GM21825 (cell line): Measurements from ENCODE around the gene ADAMTS12.
"Not testable (repeated sequence)": the region's sequence is repeated elsewhere in the genome, so short reads cannot be mapped to it uniquely, and the experiment has no call there.

Experiments used
- ATAC-seq: cut with Tn5 transposase; IDR thresholded peaks from one replicate; pipeline ENCODE4 v1.9.1; 2021; ENCODE audit warnings: mild to moderate bottlenecking, moderate library complexity; ENCODE audit not compliant: unreplicated experiment

Gene ADAMTS12

DNA sequence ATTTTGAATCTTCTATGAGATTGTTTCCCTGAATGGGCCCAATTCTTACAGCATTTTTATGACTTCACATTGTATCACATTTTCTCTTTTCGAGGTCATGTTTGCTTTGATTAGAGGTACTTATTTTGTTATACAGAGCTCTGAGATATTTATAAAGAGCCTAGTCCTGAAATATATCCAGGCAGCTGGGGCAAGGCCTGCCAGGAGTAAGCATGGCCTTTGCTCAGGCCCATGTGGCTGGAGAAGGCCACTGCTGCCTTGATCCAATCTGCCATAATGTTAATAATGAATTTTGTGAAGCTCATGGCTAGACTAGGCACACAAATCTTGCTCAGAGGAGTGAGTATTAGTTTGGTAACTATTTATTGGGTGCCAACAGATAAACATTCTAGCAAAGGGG lies 355.0 kb downstream of the ADAMTS12 start:
- ATAC-seq, result no peak

DNA sequence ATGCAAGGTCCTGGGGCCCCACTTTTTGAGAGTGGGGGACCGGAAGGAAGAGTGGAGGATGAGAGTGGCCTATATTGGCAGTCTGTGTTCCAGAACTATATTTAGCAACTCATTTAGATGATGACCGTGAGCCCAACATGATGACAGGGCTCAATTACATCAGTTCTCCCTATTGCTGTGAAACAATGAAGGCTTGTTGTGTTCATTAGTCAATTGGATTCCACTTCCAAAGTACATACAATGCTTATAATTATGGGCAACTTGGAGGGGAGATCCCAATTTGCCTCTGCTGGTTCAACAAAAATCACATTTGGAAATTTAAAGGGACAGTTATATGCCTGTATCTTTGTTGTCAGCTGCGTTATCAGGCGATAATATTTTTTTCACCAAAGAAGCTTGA lies 360.0 kb downstream of the ADAMTS12 start:
- ATAC-seq, result no peak

DNA sequence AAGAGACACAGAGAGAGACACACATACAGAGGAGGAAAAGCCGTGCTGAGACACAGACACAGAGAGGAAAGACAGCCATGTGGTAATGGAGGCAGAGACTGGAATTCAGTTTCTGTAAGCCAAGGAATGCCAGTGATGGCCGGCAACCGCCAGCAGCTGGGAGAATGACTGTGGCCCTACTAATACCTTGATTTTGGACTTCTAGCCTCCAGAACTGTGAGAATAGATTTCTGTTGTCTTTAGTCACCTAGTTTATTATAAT lies 360.8 kb downstream of the ADAMTS12 start:
- no peak for ATAC-seq

DNA sequence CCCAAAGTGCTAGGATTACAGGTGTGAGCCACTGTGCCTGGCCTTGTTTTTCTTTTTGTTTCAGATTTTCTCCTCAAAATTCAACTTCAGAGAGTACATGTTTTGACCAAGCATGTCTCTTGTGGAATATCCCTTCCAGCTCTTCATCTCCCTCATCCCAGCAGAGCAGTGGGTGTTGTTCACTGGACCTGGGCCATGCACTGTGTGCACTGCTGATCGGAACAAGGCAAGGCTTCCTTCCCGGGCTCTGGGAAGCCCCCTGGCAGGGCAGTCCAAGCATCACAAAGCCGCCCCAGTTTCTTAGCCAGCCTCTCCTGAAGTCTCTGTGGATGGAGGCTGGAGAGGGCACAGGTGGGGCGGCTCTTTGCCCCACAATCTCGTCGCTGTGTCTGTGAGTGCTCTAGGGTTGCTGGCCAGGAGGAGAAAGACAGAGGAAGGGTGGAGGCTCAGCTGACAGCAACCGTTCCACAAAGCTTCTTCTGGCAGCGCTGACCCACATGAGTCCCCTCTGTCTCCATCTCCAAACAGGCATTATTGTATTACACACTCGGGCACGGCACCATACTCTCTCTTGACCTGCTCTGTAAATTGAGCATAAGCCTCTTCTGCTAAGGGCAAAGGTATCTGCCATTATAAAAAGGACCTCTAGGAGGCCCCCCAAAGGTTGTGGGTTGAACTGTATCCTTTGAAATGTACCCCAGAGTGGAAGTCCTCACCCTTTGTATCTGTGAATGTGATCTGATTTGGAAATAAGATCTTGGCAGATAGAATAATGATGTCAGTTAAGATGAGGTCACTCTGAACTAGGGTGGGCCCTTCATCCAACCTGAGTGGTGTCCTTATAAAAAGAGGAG lies 361.4 kb downstream of the ADAMTS12 start:
- no peak for ATAC-seq

DNA sequence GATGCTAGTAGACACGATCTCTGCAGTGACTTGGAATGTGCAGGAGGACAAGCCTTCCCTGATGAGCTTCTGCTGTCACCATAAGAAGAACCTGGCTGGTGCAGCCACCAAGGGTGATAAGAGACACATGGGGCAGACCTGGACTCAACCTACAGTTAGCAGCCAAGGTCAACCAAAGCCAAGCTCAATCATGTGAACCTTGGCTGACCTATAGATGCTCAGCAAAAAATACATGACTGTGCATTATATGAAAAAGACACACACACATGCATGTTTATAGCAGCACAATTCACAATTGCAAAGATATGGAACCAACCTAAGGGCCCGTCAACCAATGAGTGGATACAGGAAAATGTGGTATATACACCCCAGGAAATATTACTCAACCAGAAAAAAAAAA lies 364.1 kb downstream of the ADAMTS12 start:
- no peak for ATAC-seq

DNA sequence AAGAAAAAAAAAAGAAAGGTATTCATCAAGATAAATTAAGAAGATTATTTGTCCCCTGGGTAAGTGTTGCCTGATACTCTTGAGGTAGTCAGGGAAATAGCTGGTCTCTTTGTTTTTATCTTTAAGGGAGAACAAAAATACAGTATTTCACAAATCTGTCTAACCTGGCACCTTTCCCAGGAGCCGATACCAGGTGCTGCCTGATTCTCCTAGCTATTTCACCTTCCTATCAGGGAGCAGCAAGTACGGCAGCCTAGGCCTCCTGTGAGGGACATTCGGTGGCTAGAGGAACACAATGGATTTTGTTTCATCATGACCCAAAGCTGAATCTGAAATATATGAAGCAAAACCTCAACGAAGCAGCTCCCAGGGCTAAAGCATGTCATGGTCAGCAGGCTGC lies 365.0 kb downstream of the ADAMTS12 start:
- no peak for ATAC-seq

DNA sequence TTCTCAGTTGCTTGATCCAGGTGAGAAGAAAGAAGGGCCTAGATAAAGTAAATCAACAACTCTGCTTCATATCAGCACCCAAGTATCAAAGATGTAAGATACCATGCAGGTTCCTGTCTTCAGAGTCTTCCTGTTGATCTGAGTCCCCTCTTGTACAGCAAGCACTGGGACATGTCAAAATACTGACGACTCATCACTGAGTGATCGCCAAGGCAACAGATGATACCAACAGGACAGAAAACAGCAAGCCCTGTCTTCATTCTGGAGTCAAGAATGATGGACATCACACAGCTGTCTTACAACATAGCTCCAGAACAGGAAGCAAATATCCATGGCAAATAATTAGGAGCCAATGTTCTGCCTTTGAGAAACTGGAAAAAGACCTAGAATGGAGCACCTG lies 367.3 kb downstream of the ADAMTS12 start:
- ATAC-seq, result no peak

DNA sequence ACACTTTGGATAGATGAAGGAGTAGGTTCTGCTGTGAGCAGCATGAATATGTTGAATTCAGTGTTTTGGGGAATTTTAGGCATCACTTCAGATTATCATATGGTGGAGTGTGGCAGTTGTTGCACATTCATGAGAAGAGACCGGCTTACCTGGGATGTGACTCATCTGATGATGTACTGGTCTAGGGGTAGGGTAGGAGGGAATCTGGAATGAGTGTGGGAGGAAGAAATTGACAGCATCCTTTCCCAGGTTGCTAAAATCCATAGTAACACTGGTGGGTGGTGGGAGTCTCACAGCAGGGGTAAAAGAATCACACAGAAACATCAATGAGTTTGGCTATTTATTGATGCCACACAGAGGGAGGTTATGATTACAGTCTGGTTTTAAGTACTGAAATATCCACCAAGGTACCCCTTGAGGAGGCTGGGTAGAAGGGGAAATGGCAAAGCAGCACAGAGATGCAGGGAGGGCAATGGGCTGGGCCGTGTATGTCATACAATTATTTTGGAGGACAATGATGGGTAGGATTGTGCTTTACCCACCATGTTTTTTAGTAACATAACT lies 368.5 kb downstream of the ADAMTS12 start:
- ATAC-seq, result no peak

DNA sequence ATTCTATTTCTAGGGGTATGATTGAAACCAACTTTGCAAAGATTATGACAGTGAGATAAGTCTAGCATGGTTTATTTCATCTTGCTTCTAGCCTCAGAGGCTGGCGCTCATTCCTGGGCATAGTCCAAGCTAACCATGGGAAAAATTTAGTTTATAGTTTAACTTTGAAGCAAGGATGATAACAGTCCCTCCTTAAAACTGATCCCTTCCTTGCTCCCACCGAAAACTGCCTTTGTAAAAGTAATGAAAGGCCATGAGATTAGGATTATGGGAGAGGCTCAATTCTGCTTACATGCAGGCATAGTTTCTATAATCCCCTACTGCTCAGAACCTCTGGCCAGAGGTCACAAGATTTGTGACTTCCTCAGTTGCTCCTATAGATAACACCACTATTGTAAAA lies 375.4 kb downstream of the ADAMTS12 start:
- ATAC-seq, result no peak

DNA sequence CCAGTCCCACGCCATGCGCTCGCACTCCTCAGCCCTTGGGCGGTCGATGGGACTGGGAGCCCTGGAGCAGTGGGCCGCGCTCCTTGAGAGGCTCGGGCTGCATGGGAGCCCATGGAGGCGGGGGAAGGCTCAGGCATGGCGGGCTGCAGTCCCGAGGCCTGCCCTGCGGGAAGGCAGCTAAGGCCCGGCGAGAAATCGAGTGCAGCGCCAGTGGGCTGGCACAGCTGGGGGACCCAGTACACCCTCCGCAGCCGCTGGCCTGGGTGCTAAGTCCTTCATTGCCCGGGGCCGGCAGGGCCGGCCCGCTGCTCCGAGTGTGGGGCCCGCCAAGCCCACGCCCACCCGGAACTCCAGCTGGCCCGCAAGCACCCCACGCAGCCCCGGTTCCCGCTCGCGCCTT lies 376.4 kb downstream of the ADAMTS12 start:
- not testable (repeated sequence) for ATAC-seq

DNA sequence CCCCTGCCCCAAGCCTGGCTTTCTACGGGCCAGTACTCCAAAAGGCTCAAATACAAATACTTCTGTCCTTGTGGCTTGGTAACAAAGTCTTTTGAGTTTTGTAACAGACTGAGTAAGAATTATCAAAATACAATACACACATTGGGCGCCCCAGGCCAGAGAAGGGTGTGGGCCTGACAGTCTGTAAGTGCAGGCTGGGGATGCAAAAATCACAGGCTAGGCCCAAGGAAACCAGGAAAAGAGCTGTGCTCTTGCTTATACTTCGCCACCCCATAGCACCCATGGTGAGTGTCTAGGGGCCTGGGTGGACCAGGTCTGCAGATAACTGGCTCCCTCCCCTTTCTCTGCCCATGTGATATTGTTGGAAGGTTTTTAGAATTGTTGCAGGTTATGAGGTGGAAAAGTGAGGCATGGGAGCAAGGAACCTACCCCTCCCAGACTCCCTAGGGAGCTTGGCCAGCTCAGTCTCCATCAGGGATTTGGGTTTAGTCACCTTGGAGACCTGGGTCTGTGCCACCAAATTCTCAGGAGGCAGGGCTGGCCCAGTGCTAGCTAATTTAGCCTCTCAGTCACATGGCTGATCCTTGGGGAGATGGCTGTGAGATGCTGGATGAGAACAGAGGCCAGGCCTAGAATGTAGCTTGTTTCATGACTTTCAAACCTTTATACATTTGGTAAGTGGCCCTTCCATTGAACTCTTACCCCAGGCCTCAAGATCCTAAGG lies 378.2 kb downstream of the ADAMTS12 start:
- no peak for ATAC-seq

DNA sequence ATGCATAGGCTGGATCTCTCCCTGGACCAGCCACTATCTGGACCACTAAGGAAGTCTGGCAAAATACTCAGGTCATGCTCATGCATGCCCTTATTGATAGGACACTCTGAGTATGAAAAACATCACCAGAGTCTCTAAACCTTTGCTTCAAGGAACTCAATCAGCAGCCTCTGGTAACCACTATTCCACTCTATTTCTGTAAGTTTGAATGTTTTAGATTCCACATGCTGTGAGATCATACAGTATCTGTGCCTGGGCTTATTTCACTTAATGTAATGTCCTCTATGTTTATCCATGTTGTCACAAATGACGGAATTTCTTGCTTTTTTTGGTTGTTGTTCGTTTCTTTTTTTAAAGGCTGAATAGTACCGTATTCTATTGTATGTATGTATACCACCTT lies 382.8 kb downstream of the ADAMTS12 start:
- ATAC-seq, result no peak

DNA sequence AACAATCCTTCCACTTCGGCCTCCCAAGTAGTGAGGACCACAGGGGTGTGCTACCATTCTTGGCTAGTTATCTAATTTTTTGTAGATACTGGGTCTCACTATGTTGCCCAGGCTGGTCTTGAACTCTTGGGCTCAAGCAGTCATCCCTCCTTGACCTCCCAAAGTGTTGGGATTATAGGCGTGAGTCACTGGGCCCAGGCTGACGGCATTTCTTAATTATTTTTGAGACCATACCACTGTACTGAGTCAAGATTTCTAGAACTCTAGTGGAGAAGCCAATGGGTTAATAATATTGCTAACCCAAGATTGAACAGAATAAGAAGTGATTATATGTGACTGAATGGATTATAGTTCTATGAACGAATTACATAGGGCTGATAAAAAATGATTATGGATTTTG lies 384.4 kb downstream of the ADAMTS12 start:
- no peak for ATAC-seq

DNA sequence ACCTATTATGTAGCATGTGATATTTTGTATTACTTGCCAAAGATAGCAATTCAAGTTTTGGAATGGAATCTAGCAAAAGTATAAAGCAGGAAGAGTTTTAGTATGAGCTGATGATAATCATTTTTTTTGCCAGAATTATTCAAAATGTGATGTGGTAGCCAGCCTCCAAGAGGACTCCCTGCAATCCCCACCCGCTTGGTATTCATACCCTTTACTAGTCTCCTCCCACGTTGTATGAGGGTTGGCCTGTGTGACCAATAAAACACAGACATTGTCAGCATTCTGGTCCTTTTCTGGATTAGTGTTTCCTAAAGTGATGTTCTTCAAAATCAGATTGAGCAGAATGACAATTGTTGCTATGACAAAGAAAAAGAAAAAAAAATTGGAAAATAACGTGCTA lies 387.2 kb downstream of the ADAMTS12 start:
- no peak for ATAC-seq

DNA sequence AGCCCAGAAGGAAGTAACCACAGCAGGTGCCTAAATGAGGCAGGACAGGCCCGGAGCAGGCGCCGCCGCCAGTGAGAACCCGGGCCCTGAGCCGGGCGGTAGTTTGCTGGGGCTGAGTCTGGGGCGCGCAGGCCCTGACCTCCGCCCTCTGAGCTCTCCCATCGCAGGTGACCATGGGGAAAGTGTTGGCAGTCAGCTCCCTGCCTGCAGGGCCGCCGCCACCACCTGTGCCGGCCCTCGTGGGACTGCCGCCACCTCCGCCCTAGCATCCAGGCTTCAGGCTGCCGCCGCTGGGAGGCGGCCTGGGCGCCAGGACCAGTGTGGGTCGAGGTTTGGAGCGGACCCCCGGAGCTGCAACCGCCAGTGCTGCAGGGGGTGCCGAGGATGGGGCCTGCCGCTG lies 389.9 kb downstream of the ADAMTS12 start:
- ATAC-seq, result no peak

DNA sequence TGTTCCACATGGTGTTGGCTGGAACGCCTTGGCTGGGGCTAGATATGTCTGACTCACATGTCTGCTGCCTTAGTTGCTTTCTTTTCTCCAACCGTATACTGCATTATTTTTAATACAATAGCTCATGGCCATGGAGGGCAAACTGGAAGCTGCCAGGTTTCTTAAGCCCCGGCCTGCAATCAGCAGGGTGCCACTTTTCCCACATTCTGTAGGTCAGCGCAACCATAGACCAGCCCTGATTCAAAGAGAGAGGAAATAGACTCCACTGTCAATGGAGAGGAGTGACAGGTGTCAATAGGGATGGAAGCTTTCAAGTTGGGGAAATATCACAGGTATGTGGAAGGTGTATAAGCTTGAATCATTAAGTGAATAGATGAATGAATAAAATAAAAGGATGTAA lies 390.5 kb downstream of the ADAMTS12 start:
- no peak for ATAC-seq

DNA sequence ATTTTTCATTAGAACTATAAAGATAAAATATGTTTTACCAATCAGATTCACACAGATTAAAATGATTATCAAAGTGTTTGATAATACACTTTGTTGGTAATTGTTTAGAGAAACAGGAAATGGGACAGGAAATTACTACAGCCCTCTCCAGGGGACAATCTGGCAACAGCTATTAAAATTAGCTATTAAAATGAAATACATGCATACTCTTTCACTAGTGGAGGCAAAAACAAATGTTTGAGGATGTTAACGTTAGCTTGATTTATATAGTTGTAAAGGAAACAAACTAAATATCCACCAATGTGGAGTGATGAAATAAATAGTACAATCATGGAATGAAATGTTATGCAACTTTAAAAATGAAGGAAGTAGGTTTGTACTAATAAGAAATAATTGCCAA lies 397.3 kb downstream of the ADAMTS12 start:
- no peak for ATAC-seq

DNA sequence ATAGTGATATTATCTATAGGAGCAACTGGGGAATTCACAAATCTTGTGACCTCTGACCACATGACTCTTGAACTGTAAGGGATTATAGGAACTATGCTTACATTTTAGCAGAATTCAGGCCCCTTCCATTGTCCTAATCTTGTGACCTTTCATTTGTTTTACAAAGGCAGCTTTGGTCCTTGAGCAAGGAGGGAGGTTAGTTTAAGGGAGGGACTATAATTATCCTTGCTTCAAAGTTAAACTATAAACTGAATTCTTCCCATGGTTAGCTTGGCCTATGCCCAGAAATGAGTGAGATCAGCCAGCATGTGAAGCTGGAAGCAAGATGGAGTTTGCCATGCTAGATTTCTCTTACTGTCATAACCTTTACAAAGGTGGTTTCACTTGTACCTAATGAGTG lies 399.8 kb downstream of the ADAMTS12 start:
- ATAC-seq, result no peak

DNA sequence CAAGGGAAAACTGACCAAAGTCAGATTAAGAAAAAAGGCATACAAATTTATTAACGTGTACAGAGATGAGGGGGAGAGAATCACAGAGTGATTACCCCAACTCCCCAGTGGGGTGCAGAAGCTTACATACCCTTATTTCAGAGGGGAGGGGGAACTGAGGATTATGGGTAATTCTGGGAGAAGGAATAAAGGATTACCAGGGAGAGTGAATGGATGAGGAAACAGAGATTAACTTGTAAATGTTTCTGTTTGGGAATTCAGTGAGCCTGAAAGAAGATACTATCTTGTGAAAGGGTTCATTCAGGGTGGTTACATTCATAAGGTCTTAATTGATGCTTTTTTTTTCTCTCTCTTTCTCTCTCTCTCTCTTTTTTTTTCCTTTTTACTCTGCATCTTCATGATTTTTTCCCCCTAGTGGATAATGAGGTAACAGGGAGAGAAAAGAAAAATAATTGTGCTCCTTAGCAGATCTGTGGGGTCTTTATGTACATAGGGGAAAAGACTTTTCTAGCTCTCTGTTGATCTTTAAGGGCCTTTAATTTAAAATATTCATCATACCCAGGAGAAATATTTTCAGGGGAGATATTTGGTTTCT lies 401.6 kb downstream of the ADAMTS12 start:
- ATAC-seq, result no peak

DNA sequence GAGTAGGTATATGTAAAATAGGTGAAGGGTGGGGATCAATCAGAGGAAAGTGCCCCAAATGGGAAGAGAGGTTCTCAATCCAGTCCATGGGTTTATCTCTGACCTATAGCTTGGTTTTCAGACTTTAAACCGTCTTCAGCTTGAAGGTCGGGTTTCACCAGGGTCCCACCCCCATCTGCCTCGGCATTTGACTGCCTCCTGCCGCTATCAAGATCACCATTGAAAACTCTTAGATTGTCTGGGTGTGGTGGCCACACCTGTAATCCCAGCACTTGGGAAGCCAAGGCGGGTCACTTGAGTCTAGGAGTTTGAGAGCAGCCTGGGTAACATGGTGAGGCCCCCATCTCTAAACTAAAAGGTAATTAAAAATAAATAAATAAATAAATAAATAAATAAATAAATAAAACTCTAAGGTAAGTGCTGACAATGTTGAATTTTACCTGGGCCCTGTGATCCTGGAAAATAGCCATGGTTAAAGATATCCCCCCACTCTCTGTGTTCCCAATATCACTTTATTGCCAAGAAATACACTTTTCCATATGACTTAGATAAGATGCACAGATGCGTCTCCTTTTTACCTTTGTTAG lies 402.2 kb downstream of the ADAMTS12 start:
- no peak for ATAC-seq

DNA sequence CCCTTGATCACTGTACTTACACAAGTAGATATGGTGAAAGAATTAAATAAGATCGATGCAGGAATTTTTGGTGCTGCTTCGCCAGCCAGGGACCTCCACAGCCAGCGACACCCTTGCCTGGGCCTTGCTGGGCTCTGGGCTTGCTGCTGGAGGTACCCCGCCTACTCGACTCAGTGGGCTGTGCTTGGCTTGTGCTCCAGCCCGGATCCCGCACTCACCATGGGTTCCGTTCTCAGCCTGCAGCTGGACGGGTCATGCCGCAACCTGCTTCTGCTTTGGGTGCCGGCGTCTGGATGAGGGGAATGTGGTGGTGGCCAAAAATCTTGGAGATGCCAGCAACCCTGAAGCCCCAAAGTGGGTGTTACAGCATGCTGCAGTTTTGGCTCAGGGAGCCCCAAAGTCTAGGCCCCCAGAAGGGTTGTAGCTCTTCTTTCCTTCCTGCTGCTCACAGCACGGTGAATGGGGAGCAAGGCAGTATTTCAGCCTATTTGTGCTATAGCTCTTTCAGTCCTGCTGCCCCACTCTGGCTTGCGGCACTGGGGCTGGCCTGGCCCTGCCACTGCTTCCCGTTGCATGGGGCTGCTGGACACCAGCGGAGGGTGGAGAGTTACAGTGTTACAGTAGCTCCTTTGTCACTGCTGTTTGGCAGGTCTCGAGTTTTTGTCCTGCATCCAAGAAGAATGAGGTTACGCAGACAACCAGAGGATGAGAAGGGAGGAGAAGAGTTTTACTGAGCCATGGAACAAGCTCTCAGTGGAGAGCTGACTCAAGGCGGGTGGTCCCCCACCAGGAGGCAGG lies 403.0 kb downstream of the ADAMTS12 start:
- no peak for ATAC-seq
